GM23338 (cell line): ENCODE measurements around the gene SELENON. TPM values are rescaled to one million over a fixed set of nuclear protein-coding genes. Genes with fewer than 3 reads are reported as not detected.

Source experiments
- ATAC-seq: fragments of 200-7000 bp; cut with Tn5 transposase; 3 replicates; pipeline ENCODE4 v1.9.1; 2020
- DNase-seq: peaks from one replicate; pipeline ENCODE4 v3.0.0-alpha.2; 2015; ENCODE audit warnings: low spot score
- H2AFZ ChIP-seq: fragments of 200-600 bp; sonication (generic); 2 replicates; pipeline ENCODE4 v1.8.0; 2016; ENCODE audit warnings: antibody characterized with exemption, mild to moderate bottlenecking, moderate library complexity
- H3F3A ChIP-seq: fragments of 200-600 bp; sonication (generic); replicated peaks from 2 replicates; pipeline ENCODE4 v1.8.0; 2017; ENCODE audit warnings: antibody characterized with exemption, mixed run types, low read depth
- H3K27ac ChIP-seq: fragments of 200-600 bp; sonication (generic); 2 replicates; pipeline ENCODE4 v1.6.1; 2016; ENCODE audit warnings: low read depth
- H3K27me3 ChIP-seq: fragments of 200-600 bp; sonication (generic); 2 replicates; pipeline ENCODE4 v1.8.0; 2016; ENCODE audit warnings: mild to moderate bottlenecking, mixed run types, moderate library complexity; ENCODE audit not compliant: insufficient read depth
- H3K36me3 ChIP-seq: fragments of 200-600 bp; sonication (generic); 2 replicates; pipeline ENCODE4 v1.8.0; 2016; ENCODE audit warnings: mild to moderate bottlenecking; ENCODE audit not compliant: insufficient read depth
- H3K4me1 ChIP-seq: fragments of 200-600 bp; sonication (generic); 2 replicates; pipeline ENCODE4 v1.8.0; 2016; ENCODE audit warnings: mild to moderate bottlenecking, moderate library complexity; ENCODE audit not compliant: insufficient read depth
- H3K4me2 ChIP-seq: fragments of 200-600 bp; sonication (generic); 2 replicates; pipeline ENCODE4 v1.7.1; 2017; ENCODE audit warnings: mixed run types
- H3K4me3 ChIP-seq: fragments of 200-600 bp; sonication (generic); 2 replicates; pipeline ENCODE4 v1.6.1; 2016; ENCODE audit warnings: mixed run types
- H3K79me2 ChIP-seq: fragments of 200-600 bp; sonication (generic); replicated peaks from 2 replicates; pipeline ENCODE4 v1.8.0; 2017; ENCODE audit warnings: mild to moderate bottlenecking; ENCODE audit not compliant: insufficient read depth
- H3K9me2 ChIP-seq: fragments of 200-600 bp; sonication (generic); 2 replicates; pipeline ENCODE4 v1.8.0; 2017; ENCODE audit not compliant: insufficient read depth
- H4K20me1 ChIP-seq: fragments of 200-600 bp; sonication (generic); replicated peaks from 2 replicates; pipeline ENCODE4 v1.8.0; 2017; ENCODE audit warnings: mild to moderate bottlenecking; ENCODE audit not compliant: insufficient read depth
- H3K27ac Mint-ChIP-seq: 2 replicates; pipeline ENCODE4 v1.8.0; 2020; ENCODE audit warnings: inconsistent platforms, mild to moderate bottlenecking, moderate library complexity, mixed read lengths
- H3K27me3 Mint-ChIP-seq: 3 replicates; pipeline ENCODE4 v1.8.0; 2022; ENCODE audit warnings: low read depth, mild to moderate bottlenecking, moderate library complexity, mixed read lengths, inconsistent platforms; ENCODE audit not compliant: insufficient read depth, poor library complexity
- H3K36me3 Mint-ChIP-seq: 3 replicates; pipeline ENCODE4 v1.8.0; 2021; ENCODE audit warnings: low read depth, mild to moderate bottlenecking, inconsistent platforms, moderate library complexity, mixed read lengths
- H3K4me1 Mint-ChIP-seq: 3 replicates; pipeline ENCODE4 v1.8.0; 2020; ENCODE audit warnings: mild to moderate bottlenecking, inconsistent platforms, mixed read lengths
- H3K4me3 Mint-ChIP-seq: 3 replicates; pipeline ENCODE4 v1.8.0; 2021; ENCODE audit warnings: moderate library complexity, mild to moderate bottlenecking, inconsistent platforms, mixed read lengths
- H3K9me3 Mint-ChIP-seq: 3 replicates; pipeline ENCODE4 v1.8.0; 2020; ENCODE audit warnings: moderate library complexity, mild to moderate bottlenecking, inconsistent platforms, mixed read lengths
- CREB1 ChIP-seq: fragments of 250-450 bp; sonication (Bioruptor Pico); IDR thresholded peaks from 2 replicates; pipeline ENCODE4 v1.5.0; 2020; ENCODE audit warnings: low read depth, mild to moderate bottlenecking, moderate library complexity
- CTCF ChIP-seq, 2 experiments: fragments of 200-600 bp in 1 of 2; sonication (generic) in 1 of 2; conservative IDR thresholded peaks; 2 replicates each; pipeline versions ENCODE4 v1.5.1 to v1.6.1; 2016 to 2017; ENCODE audit warnings: antibody characterized with exemption in 2 of 2, low read depth in 2 of 2, mild to moderate bottlenecking in 2 of 2, moderate library complexity in 1 of 2
- ETS1 ChIP-seq: IDR thresholded peaks from 2 replicates; pipeline ENCODE4 v1.6.1; 2016; ENCODE audit warnings: antibody characterized with exemption
- EZH2 ChIP-seq: fragments of 200-600 bp; sonication (generic); IDR thresholded peaks from one replicate; pipeline ENCODE4 v1.8.0; 2017; ENCODE audit warnings: antibody characterized with exemption, mild to moderate bottlenecking, low read depth; ENCODE audit not compliant: unreplicated experiment
- EZH2phosphoT487 ChIP-seq: fragments of 200-600 bp; sonication (generic); IDR thresholded peaks from one replicate; pipeline ENCODE4 v1.8.1; 2018; ENCODE audit warnings: antibody characterized with exemption; ENCODE audit not compliant: unreplicated experiment
- JUNB ChIP-seq: IDR thresholded peaks from one replicate; pipeline ENCODE4 v1.6.1; 2016; ENCODE audit warnings: antibody characterized with exemption; ENCODE audit not compliant: unreplicated experiment
- NANOG ChIP-seq: IDR thresholded peaks from 2 replicates; pipeline ENCODE4 v1.6.1; 2016; ENCODE audit warnings: antibody characterized with exemption, borderline replicate concordance
- POLR2AphosphoS5 ChIP-seq: IDR thresholded peaks from 2 replicates; pipeline ENCODE4 v1.6.1; 2016; ENCODE audit warnings: antibody characterized with exemption, low read depth
- REST ChIP-seq: IDR thresholded peaks from one replicate; pipeline ENCODE4 v1.6.1; 2018; ENCODE audit warnings: antibody characterized with exemption; ENCODE audit not compliant: unreplicated experiment
- STAT1 ChIP-seq: IDR thresholded peaks from one replicate; pipeline ENCODE4 v1.6.1; 2016; ENCODE audit warnings: antibody characterized with exemption; ENCODE audit not compliant: unreplicated experiment
- ZNF114 ChIP-seq: fragments of 250-450 bp; sonication (Bioruptor Pico); IDR thresholded peaks from 2 replicates; pipeline ENCODE4 v1.5.0; 2020; ENCODE audit warnings: mild to moderate bottlenecking, moderate library complexity
- ZNF331 ChIP-seq: fragments of 250-450 bp; sonication (Bioruptor Pico); IDR thresholded peaks from 2 replicates; pipeline ENCODE4 v1.5.0; 2020; ENCODE audit warnings: low read depth, mild to moderate bottlenecking, moderate library complexity
- ZNF462 ChIP-seq: fragments of 250-450 bp; sonication (Bioruptor Pico); IDR thresholded peaks from 2 replicates; pipeline ENCODE4 v1.5.0; 2020; ENCODE audit warnings: mild to moderate bottlenecking, moderate library complexity
- polyA plus RNA-seq: library from polyadenylated mRNA; unstranded; fragments of >200 nt; fragmentation: Nextera tagmentation; extraction: Ambion mirVana; gene quantifications from 2 replicates; pipeline ENCODE4 v1.2.1, GENCODE V29; 2016
- total RNA-seq: library from RNA; depleted of rRNA; stranded (reverse); fragments of >200 nt; shearing (Covaris generic); gene quantifications from 2 replicates; pipeline ENCODE4 v1.2.3, GENCODE V29; 2014

SELENON gene
- total and polyA plus RNA-seq, 2 experiments from 2014 or later, result 17.9 to 93.2 TPM

- no peak overlapping the region for H3K4me3 ChIP-seq
- Mint-ChIP-seq H3K36me3 (no peaks in the 10 kb centered on the region), H3K9me3 (no peaks in the 10 kb centered on the region), H3K27ac (peak overlapping the region; percentile 40; the same call in 1 of the 2 replicates), H3K4me3 (peak overlapping the region; percentile 35; the same call in 1 of the 3 replicates), H3K27me3 (peaks cover 18% of the 10 kb centered on the region), H3K4me1 (peaks cover 52% of the 10 kb centered on the region)
- H3K9me2 ChIP-seq, result no peaks in the 10 kb centered on the region
- DNase-seq (peak; percentile 77), ATAC-seq (peak; percentile 75)
- H3K27me3 ChIP-seq, result no peaks in the 10 kb centered on the region
- peaks cover 19% of the 10 kb centered on the region for H3K4me1 ChIP-seq
- H3K79me2 ChIP-seq, result no peaks in the 10 kb centered on the region
- no peaks in the 10 kb centered on the region for H4K20me1 ChIP-seq
- H3F3A ChIP-seq, result peaks cover 7% of the 10 kb centered on the region
- no peak overlapping the region for H3K27ac ChIP-seq
- no peaks in the 10 kb centered on the region for H3K36me3 ChIP-seq
- no peak overlapping the region for H2AFZ ChIP-seq
- TF ChIP-seq CTCF (conservative IDR thresholded peaks at IDR 0.05; ENCODE audit: low read depth in 2 of 2) (no peak), NANOG (no peak), POLR2AphosphoS5 (no peak), EZH2 (no peak), CREB1 (CRISPR knock-in tag) (no peak), ZNF462 (CRISPR knock-in tag) (no peak), JUNB (no peak), REST (no peak), STAT1 (no peak), ETS1 (no peak), EZH2phosphoT487 (no peak), ZNF114 (CRISPR knock-in tag) (no peak), ZNF331 (CRISPR knock-in tag) (no peak)
- peak overlapping the region; percentile 56 for H3K4me2 ChIP-seq
These were observed 19.5 kb upstream of the SELENON start for GRCh38 chr1:25780318-25781129.
